GM12874 (cell line): ENCODE data around the gene PLA2G15.

Experiments
- CTCF ChIP-seq: IDR thresholded peaks from 2 replicates; pipeline ENCODE4 v1.5.1; 2011; ENCODE audit warnings: low read depth, mild to moderate bottlenecking, control low read depth, low read length, moderate library complexity; ENCODE audit not compliant: insufficient read depth

Gene PLA2G15

DNA sequence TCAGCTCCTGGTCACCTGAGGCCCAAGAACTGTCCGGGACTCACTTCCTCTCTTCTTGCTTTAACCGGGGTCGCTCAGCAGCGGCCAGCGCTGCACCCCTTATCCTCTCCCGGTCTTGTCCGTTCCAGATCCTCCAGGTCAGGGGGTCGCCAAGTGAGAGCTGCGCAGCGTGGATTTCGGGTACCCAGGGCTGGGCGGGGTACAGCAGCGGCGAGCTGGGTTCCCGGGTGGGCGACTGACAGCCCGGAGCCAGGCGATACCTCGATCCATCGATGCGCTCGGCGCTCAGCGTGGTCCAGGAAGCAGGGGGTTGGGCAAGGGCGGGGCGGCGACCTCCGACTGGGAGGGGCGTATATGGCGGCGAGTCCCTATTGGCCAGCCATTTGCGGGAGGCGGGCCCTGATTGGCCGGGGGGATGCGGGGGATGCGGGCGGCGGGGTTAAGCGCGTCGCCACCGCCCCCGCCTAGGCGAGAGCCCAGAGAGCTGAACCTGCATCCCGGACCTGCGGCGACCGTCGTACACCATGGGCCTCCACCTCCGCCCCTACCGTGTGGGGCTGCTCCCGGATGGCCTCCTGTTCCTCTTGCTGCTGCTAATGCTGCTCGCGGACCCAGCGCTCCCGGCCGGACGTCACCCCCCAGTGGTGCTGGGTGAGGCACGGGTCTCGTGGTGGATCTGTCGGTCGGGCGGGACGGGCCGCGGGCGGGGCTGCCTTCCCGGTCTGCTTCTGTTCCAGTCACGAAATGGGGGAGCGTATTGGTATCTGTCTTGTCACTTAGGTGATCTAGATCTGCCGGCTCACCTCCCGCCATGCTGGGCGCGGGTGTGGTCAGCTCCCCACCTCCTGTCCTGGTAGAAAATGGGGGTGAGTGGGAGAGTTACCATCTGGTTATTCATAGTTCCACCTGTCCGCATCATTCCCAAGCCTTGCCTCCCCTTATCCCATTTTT, at the start of gene PLA2G15:
Gene PLA2G15 (plus strand): TSS at position 471 of the 951 bp plus-strand sequence. CDS start 54 bp downstream, at position 525.
- TF ChIP-seq CTCF, result no peak

- no peak for TF ChIP-seq CTCF
Observed at GRCh38 chr16:68197250-68197649, 47.9 kb upstream of the PLA2G15 start.

GRCh38 chr16:68200088-68200783, 44.9 kb upstream of the PLA2G15 start:
- no peak for TF ChIP-seq CTCF

DNA sequence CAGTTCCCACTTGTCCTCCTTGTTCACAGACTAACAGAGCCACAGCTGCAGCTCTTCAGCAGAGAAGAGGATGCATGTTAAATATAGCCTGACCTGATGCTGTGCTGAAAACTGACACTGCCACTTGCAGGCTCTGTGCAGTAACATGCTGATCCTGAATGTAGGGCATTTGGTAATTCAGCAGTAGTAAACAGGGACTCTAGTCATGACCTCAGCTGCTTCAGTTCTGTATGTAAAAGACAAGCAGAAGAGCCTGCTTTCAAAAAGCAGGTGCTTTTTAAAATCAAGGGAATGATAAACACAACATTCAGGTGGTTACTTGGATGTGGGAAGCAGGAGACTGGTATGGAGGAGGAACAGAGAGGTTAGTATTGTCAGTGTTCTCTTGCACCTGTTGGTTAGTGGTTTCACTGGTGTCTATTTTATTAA, 43.1 kb upstream of the PLA2G15 start:
- no peak for TF ChIP-seq CTCF

- TF ChIP-seq CTCF, result no peak
Observed at GRCh38 chr16:68206245-68206644, 38.9 kb upstream of the PLA2G15 start.

DNA sequence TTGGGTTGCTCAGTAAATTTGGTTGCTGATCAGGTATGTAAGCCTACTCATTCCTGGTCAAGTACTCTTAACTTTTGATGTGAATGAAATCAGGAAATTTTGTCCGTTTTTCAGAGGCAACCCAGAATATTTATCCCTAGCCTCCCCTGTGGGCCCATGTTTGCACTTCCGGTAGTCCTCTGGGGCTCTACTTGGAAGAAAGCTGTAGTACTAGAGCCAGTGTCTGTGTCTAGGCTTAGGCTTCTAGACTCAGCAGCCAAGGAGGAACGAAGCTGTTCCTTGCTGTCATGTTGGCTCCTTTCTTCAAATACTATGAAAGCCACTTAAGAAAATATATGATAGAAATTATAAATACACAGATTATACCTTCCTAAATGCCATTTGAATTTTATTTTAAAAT, 30.4 kb upstream of the PLA2G15 start:
- TF ChIP-seq CTCF, result no peak

- no peak for TF ChIP-seq CTCF
Observed at GRCh38 chr16:68215302-68215701, 29.9 kb upstream of the PLA2G15 start.
